ENCODE data around the gene SAMM50. TPM values are rescaled to one million over a fixed set of nuclear protein-coding genes. Genes with fewer than 3 reads are reported as not detected.

SAMM50 gene
- total RNA-seq, 4 donors from 2014 or later, result 31.9 to 38.3 (median 32.1) TPM

DNA sequence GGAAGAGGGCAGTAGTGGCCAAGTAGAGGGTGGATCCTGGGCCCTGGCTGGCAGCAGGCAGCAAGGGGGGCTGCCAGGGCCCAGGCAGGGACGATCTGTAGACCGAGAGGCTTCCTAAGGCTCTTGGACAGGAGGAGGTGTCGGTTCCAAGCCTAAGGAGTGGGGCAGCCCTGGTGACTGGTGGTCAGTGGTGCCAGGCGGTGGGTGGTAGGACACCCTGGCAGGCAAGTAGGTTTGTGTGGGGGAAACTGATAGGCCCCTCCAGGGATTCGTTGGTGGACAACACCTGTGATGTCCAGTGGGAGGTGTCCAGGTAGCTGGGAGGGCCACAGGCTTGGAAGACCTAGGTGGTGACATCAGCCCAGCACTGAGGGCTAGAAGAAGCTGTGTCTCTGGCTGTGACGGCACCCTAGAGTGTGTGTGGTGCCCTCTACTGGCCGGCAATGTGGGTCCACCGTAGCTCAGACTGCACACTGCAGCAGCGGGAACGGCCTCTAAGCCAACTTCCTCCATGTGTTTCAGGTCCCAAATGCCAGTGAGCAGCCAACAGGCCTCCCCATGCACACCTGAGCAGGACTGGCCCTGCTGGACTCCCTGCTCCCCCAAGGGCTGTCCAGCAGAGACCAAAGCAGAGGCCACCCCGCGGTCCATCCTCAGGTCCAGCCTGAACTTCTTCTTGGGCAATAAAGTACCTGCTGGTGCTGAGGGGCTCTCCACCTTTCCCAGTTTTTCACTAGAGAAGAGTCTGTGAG, 9.4 kb upstream of the SAMM50 start:
- peak; percentile 29 to 41 for DNase-seq
- WGBS, 2 donors, result 45 to 71% methylated on average over 7 to 8 of the region's 12 CpGs

GRCh38 chr22:43946384-43946667, 8.9 kb upstream of the SAMM50 start:
- Histone ChIP-seq H3K27ac (no peak overlapping the region), H3K4me3 (replicated peaks in 1 of 3) (no peak overlapping the region), H3K4me1 (no peaks in the 10 kb centered on the region), H3K9me3 (no peaks in the 10 kb centered on the region), H3K27me3 (no peaks in the 10 kb centered on the region), H3K36me3 (no peaks in the 10 kb centered on the region)
- no peak for TF ChIP-seq POLR2A (IDR thresholded peaks at IDR 0.05)
- 56 to 57% methylated on average over 7 of the region's 7 CpGs for WGBS, 2 donors
- no peak for DNase-seq
- intact Hi-C loops (cut with DNase I), result no loop called here

More for the DNA sequence above, 9.4 kb upstream of the SAMM50 start:
- no peak overlapping the region for H3K27ac ChIP-seq
- TF ChIP-seq, protein P1, sequence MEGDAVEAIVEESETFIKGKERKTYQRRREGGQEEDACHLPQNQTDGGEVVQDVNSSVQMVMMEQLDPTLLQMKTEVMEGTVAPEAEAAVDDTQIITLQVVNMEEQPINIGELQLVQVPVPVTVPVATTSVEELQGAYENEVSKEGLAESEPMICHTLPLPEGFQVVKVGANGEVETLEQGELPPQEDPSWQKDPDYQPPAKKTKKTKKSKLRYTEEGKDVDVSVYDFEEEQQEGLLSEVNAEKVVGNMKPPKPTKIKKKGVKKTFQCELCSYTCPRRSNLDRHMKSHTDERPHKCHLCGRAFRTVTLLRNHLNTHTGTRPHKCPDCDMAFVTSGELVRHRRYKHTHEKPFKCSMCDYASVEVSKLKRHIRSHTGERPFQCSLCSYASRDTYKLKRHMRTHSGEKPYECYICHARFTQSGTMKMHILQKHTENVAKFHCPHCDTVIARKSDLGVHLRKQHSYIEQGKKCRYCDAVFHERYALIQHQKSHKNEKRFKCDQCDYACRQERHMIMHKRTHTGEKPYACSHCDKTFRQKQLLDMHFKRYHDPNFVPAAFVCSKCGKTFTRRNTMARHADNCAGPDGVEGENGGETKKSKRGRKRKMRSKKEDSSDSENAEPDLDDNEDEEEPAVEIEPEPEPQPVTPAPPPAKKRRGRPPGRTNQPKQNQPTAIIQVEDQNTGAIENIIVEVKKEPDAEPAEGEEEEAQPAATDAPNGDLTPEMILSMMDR (IDR thresholded peaks at IDR 0.05), result peak in 5 of 6 experiments; percentile 12 to 51 (median 28)
- TF ChIP-seq POLR2A (IDR thresholded peaks at IDR 0.05), result no peak
- H3K4me3 ChIP-seq (replicated peaks in 1 of 3), result no peak overlapping the region
- H3K9me3 ChIP-seq, result no peaks in the 10 kb centered on the region
- intact Hi-C loops (cut with DNase I), result no loop called here
- H3K4me1 ChIP-seq, result no peaks in the 10 kb centered on the region
- no peaks in the 10 kb centered on the region for H3K36me3 ChIP-seq
- H3K27me3 ChIP-seq, result no peaks in the 10 kb centered on the region

DNA sequence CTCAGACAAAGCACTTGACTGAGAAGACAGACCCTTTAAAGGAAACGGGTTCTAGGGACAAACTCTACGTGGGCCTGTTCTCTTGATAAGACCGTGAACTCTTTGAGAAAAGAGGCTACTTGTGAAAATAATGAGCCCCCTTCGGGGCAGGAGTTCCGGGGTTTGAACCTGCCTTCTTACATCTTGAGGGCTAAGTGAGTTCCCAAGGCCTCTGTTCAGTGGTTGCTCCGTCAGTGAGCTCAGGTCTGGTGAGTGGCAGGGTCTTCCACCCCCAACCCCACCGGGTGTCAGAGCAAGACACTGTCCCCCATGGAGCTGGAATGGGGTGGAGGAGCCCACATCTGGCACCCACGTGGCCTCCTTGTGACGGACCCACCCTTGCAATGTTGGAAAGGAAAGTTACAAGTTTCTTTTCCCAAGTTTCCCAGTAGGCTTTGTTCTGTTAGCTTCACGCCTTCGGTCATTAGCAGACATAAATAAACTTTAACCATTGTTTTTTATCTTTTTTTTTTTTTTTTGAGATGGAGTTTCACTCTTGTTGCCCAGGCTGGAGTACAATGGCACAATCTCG, 6.3 kb upstream of the SAMM50 start:
- Histone ChIP-seq H3K4me1 (no peaks in the 10 kb centered on the region), H3K27me3 (no peaks in the 10 kb centered on the region), H3K4me3 (replicated peaks in 1 of 3) (no peak overlapping the region), H3K27ac (no peak overlapping the region), H3K36me3 (no peaks in the 10 kb centered on the region), H3K9me3 (no peaks in the 10 kb centered on the region)
- DNase-seq, result no peak
- WGBS, 2 donors, result 73 to 80% methylated on average over 12 of the region's 12 CpGs
- no peak for TF ChIP-seq POLR2A (IDR thresholded peaks at IDR 0.05)
- TF ChIP-seq, protein P1 (IDR thresholded peaks at IDR 0.05), result no peak
- intact Hi-C loops (cut with DNase I), result no loop called here

DNA sequence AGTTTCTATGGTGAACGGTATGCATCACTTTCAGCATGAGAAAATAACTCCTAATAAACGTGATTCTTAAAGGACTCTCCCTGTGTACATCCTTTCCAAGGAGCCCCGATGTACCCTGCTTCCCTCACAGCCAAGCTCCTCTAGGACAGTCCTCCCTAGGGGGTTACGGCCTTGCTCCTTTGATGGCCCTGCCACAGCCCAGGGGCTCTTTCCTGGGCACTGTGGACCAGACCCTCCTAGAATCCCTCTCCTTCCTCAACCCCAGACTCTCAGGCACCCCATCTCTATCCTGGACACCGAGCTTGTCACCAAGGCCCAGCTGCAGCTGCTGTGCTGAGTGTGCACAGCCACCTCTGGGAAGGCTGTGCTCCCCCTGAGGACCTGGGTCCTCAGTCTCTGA, 3.9 kb upstream of the SAMM50 start:
- no peaks in the 10 kb centered on the region for H3K36me3 ChIP-seq
- 79 to 83% methylated on average over 5 of the region's 5 CpGs for WGBS, 2 donors
- TF ChIP-seq, protein P1 (IDR thresholded peaks at IDR 0.05), result no peak
- no peak for TF ChIP-seq POLR2A (IDR thresholded peaks at IDR 0.05)
- H3K27ac ChIP-seq, result no peak overlapping the region
- H3K4me1 ChIP-seq, result peaks cover 9 to 13% of the 10 kb centered on the region in 2 donors
- H3K4me3 ChIP-seq (replicated peaks in 1 of 3), result no peak overlapping the region
- DNase-seq, result no peak
- no peaks in the 10 kb centered on the region for H3K27me3 ChIP-seq
- no peaks in the 10 kb centered on the region for H3K9me3 ChIP-seq
- intact Hi-C loops (cut with DNase I), result no loop called here

- DNase-seq, result no peak
- TF ChIP-seq, protein P1 (IDR thresholded peaks at IDR 0.05), result no peak
- no peak for TF ChIP-seq POLR2A (IDR thresholded peaks at IDR 0.05)
- Histone ChIP-seq H3K27ac (no peak overlapping the region), H3K9me3 (no peaks in the 10 kb centered on the region), H3K4me1 (peaks cover 10 to 19% of the 10 kb centered on the region in 2 donors), H3K36me3 (no peaks in the 10 kb centered on the region), H3K4me3 (replicated peaks in 1 of 3) (no peak overlapping the region), H3K27me3 (no peaks in the 10 kb centered on the region)
- WGBS, 2 donors, result 52 to 65% methylated on average over 7 of the region's 7 CpGs
- intact Hi-C loops (cut with DNase I), result no loop called here
Observed at GRCh38 chr22:43951966-43952365, 3.3 kb upstream of the SAMM50 start.

Measured in thyroid gland (tissue), 4 donors.